H1 (cell line): ENCODE data around the gene YIPF6. TPM values are rescaled to one million over a fixed set of nuclear protein-coding genes. Genes with fewer than 3 reads are reported as not detected.

Source experiments
- ASH2L ChIP-seq: fragments of 200-600, 300-600 bp; sonication (generic); IDR thresholded peaks from one replicate; pipeline ENCODE4 v1.7.1; 2017; ENCODE audit warnings: low read length
- CHD7 ChIP-seq: fragments of 300-600 bp; sonication (generic); IDR thresholded peaks from 2 replicates; pipeline ENCODE4 v1.7.1; 2012; ENCODE audit warnings: low read length, moderate library complexity, mild to moderate bottlenecking, inconsistent platforms; ENCODE audit not compliant: insufficient replicate concordance
- E2F6 ChIP-seq: IDR thresholded peaks from 2 replicates; pipeline ENCODE4 v1.6.1; 2012; ENCODE audit warnings: inconsistent platforms
- EP300 ChIP-seq, 2 experiments: IDR thresholded peaks; 1 replicate in 1 of 2; 2 replicates in 1 of 2; pipeline ENCODE4 v1.6.1; 2011 to 2012; ENCODE audit warnings: low read depth in 2 of 2, low read length in 2 of 2, mild to moderate bottlenecking in 2 of 2, borderline replicate concordance in 1 of 2, inconsistent platforms in 1 of 2, moderate library complexity in 1 of 2
- GTF2F1 ChIP-seq: IDR thresholded peaks from 2 replicates; pipeline ENCODE4 v1.6.1; 2012; ENCODE audit warnings: low read depth, low read length, improper control_type of control experiment, borderline replicate concordance
- JUN ChIP-seq: IDR thresholded peaks from 2 replicates; pipeline ENCODE4 v1.6.1; 2011; ENCODE audit warnings: low read depth, mild to moderate bottlenecking, improper control_type of control experiment, low read length
- RXRA ChIP-seq: IDR thresholded peaks from 2 replicates; pipeline ENCODE4 v1.6.1; 2011; ENCODE audit warnings: low read depth, mild to moderate bottlenecking, low read length, moderate library complexity; ENCODE audit not compliant: insufficient read depth
- SRF ChIP-seq: IDR thresholded peaks from 2 replicates; pipeline ENCODE4 v1.6.1; 2011; ENCODE audit warnings: mild to moderate bottlenecking, low read depth, low read length, moderate library complexity
- TAF1 ChIP-seq: IDR thresholded peaks from 2 replicates; pipeline ENCODE4 v1.6.1; 2011; ENCODE audit warnings: mild to moderate bottlenecking, low read depth, low read length
- YY1 ChIP-seq: IDR thresholded peaks from 2 replicates; pipeline ENCODE4 v1.6.1; 2011; ENCODE audit warnings: low read depth, mild to moderate bottlenecking, low read length
- polyA plus RNA-seq, 7 experiments: library from polyadenylated mRNA; depleted of rRNA in 3 of 7; stranded (reverse) in 5 of 7; unstranded in 2 of 7; fragments of >200 nt in 5 of 7; fragments of 200-250 nt in 2 of 7; gene quantifications; 1 replicate in 5 of 7; 2 replicates in 1 of 7; 4 replicates in 1 of 7; pipeline versions ENCODE4 v1.2.1 to v1.2.3, GENCODE V29; 2011 to 2013; ENCODE audit warnings: missing spikeins in 2 of 7, mixed read lengths in 2 of 7
- total RNA-seq: library from RNA; stranded (reverse); fragmentation: NEBNext Ultra II Directional; extraction: Animal tissue kit (Norgen Biotek cat#: 25700); gene quantifications from 2 replicates; pipeline ENCODE4 v1.2.1, GENCODE V29; 2021

YIPF6 gene
- total and polyA plus RNA-seq, 2 of the 8 experiments (the other 6 are each of a cell fraction or from before 2014, with no cell fraction given): 16.9 to 34.1 TPM

- TF ChIP-seq CHD7 (no peak), GTF2F1 (no peak), TAF1 (no peak), ASH2L (no peak), EP300 (IDR thresholded peaks at IDR 0.05; ENCODE audit: borderline replicate concordance in 1 of 2, low read depth in 2 of 2, low read length in 2 of 2) (no peak), SRF (no peak), JUN (no peak), E2F6 (no peak), RXRA (no peak), YY1 (no peak)
Measured at GRCh38 chrX:68584221-68584620, 85.4 kb downstream of the YIPF6 start (continued).
